ENCODE measurements around the gene NSFL1C. TPM values are rescaled to one million over a fixed set of nuclear protein-coding genes. Genes with fewer than 3 reads are reported as not detected.
A peak's percentile ranks its signal among the peaks of the same experiment; 100 is the strongest.

The NSFL1C gene
- total and polyA plus RNA-seq, 3 experiments from 2014 or later = 78.8 to 107 (median 103) TPM

- POLR2A ChIA-PET = no interaction called here
- no peak for DNase-seq
Observed at GRCh38 chr20:1448081-1448620, 18.5 kb downstream of the NSFL1C start.

GRCh38 chr20:1446536-1446935 is 20.1 kb downstream of the NSFL1C start:
- ChIA-PET CTCF (interaction anchor here (2.6 kb wide), 1 partner anchor 9 kb away, joined by 17 read pairs; no protein-coding TSS in a partner anchor), POLR2A (no interaction called here)
- no peak for DNase-seq
- H3K27ac ChIP-seq (ENCODE audit: low read depth, low read length) = no peak overlapping the region
- Mint-ChIP-seq H3K27ac (no peak overlapping the region), H3K36me3 (peaks cover 22 to 99% (median 28%) of the 10 kb centered on the region in 3 donors), H3K4me1 (peaks cover 0 to 3% (median 0%) of the 10 kb centered on the region in 3 donors), H3K4me3 (no peak overlapping the region), H3K9me3 (no peaks in the 10 kb centered on the region), H3K27me3 (no peaks in the 10 kb centered on the region)
- peaks cover 74% of the 10 kb centered on the region for H3K36me3 ChIP-seq (ENCODE audit: insufficient read depth, low read length)
- no peaks in the 10 kb centered on the region for H3K9me3 ChIP-seq (ENCODE audit: low read length)
- no peaks in the 10 kb centered on the region for H3K27me3 ChIP-seq (ENCODE audit: insufficient read depth, low read length, poor library complexity, severe bottlenecking)
- no peaks in the 10 kb centered on the region for H3K4me1 ChIP-seq (ENCODE audit: insufficient read depth, low read length)
- H3K4me3 ChIP-seq (ENCODE audit: low read length) = no peak overlapping the region

More at GRCh38 chr20:1448081-1448620, 18.5 kb downstream of the NSFL1C start:
- Histone ChIP-seq H3K9me3 (ENCODE audit: low read length) (no peaks in the 10 kb centered on the region), H3K36me3 (ENCODE audit: insufficient read depth, low read length) (peaks cover 82% of the 10 kb centered on the region), H3K27ac (ENCODE audit: low read depth, low read length) (no peak overlapping the region), H3K27me3 (ENCODE audit: insufficient read depth, low read length, poor library complexity, severe bottlenecking) (no peaks in the 10 kb centered on the region), H3K4me1 (ENCODE audit: insufficient read depth, low read length) (no peaks in the 10 kb centered on the region), H3K4me3 (ENCODE audit: low read length) (no peak overlapping the region)
- H3K4me3 Mint-ChIP-seq = no peak overlapping the region
- no peaks in the 10 kb centered on the region for H3K9me3 Mint-ChIP-seq
- CTCF ChIA-PET = interaction anchor here (1.0 to 2.6 kb wide), 2 partner anchors 11 to 19 kb away, joined by 3 to 17 read pairs; partner anchors contain the start of gene NSFL1C
- peaks cover 24 to 99% (median 27%) of the 10 kb centered on the region in 3 donors for H3K36me3 Mint-ChIP-seq
- no peaks in the 10 kb centered on the region for H3K27me3 Mint-ChIP-seq
- H3K4me1 Mint-ChIP-seq = no peaks in the 10 kb centered on the region
- H3K27ac Mint-ChIP-seq = peak overlapping the region in 1 of 8 donors; percentile 58

GRCh38 chr20:1443085-1443484 is 23.6 kb downstream of the NSFL1C start:
- Mint-ChIP-seq H3K36me3 (peaks cover 17 to 77% (median 21%) of the 10 kb centered on the region in 3 donors), H3K4me1 (peaks cover 0 to 10% (median 0%) of the 10 kb centered on the region in 3 donors), H3K27me3 (no peaks in the 10 kb centered on the region), H3K4me3 (no peak overlapping the region), H3K9me3 (no peaks in the 10 kb centered on the region), H3K27ac (no peak overlapping the region)
- Histone ChIP-seq H3K4me1 (ENCODE audit: insufficient read depth, low read length) (peaks cover 9% of the 10 kb centered on the region), H3K27ac (ENCODE audit: low read depth, low read length) (no peak overlapping the region), H3K36me3 (ENCODE audit: insufficient read depth, low read length) (peaks cover 42% of the 10 kb centered on the region), H3K9me3 (ENCODE audit: low read length) (no peaks in the 10 kb centered on the region), H3K27me3 (ENCODE audit: insufficient read depth, low read length, poor library complexity, severe bottlenecking) (no peaks in the 10 kb centered on the region), H3K4me3 (ENCODE audit: low read length) (no peak overlapping the region)
- CTCF ChIA-PET = no interaction called here
- DNase-seq = no peak
- POLR2A ChIA-PET = no interaction called here

GRCh38 chr20:1442304-1442703 is 24.3 kb downstream of the NSFL1C start:
- CTCF ChIA-PET = no interaction called here
- H3K27ac ChIP-seq (ENCODE audit: low read depth, low read length) = no peak overlapping the region
- Mint-ChIP-seq H3K4me1 (peaks cover 1 to 10% (median 2%) of the 10 kb centered on the region in 3 donors), H3K9me3 (no peaks in the 10 kb centered on the region), H3K27ac (no peak overlapping the region), H3K4me3 (no peak overlapping the region), H3K36me3 (peaks cover 16 to 70% (median 17%) of the 10 kb centered on the region in 3 donors), H3K27me3 (no peaks in the 10 kb centered on the region)
- H3K4me1 ChIP-seq (ENCODE audit: insufficient read depth, low read length) = peaks cover 9% of the 10 kb centered on the region
- no peaks in the 10 kb centered on the region for H3K27me3 ChIP-seq (ENCODE audit: insufficient read depth, low read length, poor library complexity, severe bottlenecking)
- POLR2A ChIA-PET = no interaction called here
- no peak for DNase-seq
- no peak overlapping the region for H3K4me3 ChIP-seq (ENCODE audit: low read length)
- H3K36me3 ChIP-seq (ENCODE audit: insufficient read depth, low read length) = peaks cover 40% of the 10 kb centered on the region
- H3K9me3 ChIP-seq (ENCODE audit: low read length) = no peaks in the 10 kb centered on the region

GRCh38 chr20:1441133-1441532 is 25.5 kb downstream of the NSFL1C start:
- Mint-ChIP-seq H3K9me3 (no peaks in the 10 kb centered on the region), H3K4me1 (peaks cover 4 to 13% (median 5%) of the 10 kb centered on the region in 3 donors), H3K36me3 (peaks cover 13 to 58% (median 17%) of the 10 kb centered on the region in 3 donors), H3K4me3 (no peak overlapping the region), H3K27me3 (peaks cover 0 to 3% of the 10 kb centered on the region in 2 donors), H3K27ac (peak overlapping the region in 1 of 8 donors; percentile 54)
- POLR2A ChIA-PET = no interaction called here
- DNase-seq = no peak
- peaks cover 28% of the 10 kb centered on the region for H3K36me3 ChIP-seq (ENCODE audit: insufficient read depth, low read length)
- H3K27me3 ChIP-seq (ENCODE audit: insufficient read depth, low read length, poor library complexity, severe bottlenecking) = no peaks in the 10 kb centered on the region
- CTCF ChIA-PET = interaction anchor here (1.0 kb wide), 2 partner anchors 12 to 128 kb away, joined by 3 to 5 read pairs; no protein-coding TSS in a partner anchor
- no peaks in the 10 kb centered on the region for H3K9me3 ChIP-seq (ENCODE audit: low read length)
- no peak overlapping the region for H3K4me3 ChIP-seq (ENCODE audit: low read length)
- H3K27ac ChIP-seq (ENCODE audit: low read depth, low read length) = no peak overlapping the region
- peaks cover 9% of the 10 kb centered on the region for H3K4me1 ChIP-seq (ENCODE audit: insufficient read depth, low read length)

- Mint-ChIP-seq H3K9me3 (no peaks in the 10 kb centered on the region), H3K4me3 (no peak overlapping the region), H3K4me1 (peaks cover 8 to 17% (median 11%) of the 10 kb centered on the region in 3 donors), H3K27me3 (peaks cover 0 to 3% of the 10 kb centered on the region in 2 donors), H3K27ac (peak overlapping the region in 1 of 8 donors; percentile 1), H3K36me3 (peaks cover 11 to 47% (median 13%) of the 10 kb centered on the region in 3 donors)
- peaks cover 13% of the 10 kb centered on the region for H3K4me1 ChIP-seq (ENCODE audit: insufficient read depth, low read length)
- peaks cover 17% of the 10 kb centered on the region for H3K36me3 ChIP-seq (ENCODE audit: insufficient read depth, low read length)
- ChIA-PET CTCF (interaction anchor here (1.0 kb wide), 2 partner anchors 13 to 127 kb away, joined by 3 to 5 read pairs; no protein-coding TSS in a partner anchor), POLR2A (no interaction called here)
- no peak for DNase-seq
- no peaks in the 10 kb centered on the region for H3K9me3 ChIP-seq (ENCODE audit: low read length)
- no peak overlapping the region for H3K27ac ChIP-seq (ENCODE audit: low read depth, low read length)
- H3K4me3 ChIP-seq (ENCODE audit: low read length) = no peak overlapping the region
- H3K27me3 ChIP-seq (ENCODE audit: insufficient read depth, low read length, poor library complexity, severe bottlenecking) = no peaks in the 10 kb centered on the region
Observed at GRCh38 chr20:1440024-1440423, 26.6 kb downstream of the NSFL1C start.

GRCh38 chr20:1438361-1438760 is 28.3 kb downstream of the NSFL1C start:
- no peak overlapping the region for H3K27ac ChIP-seq (ENCODE audit: low read depth, low read length)
- POLR2A ChIA-PET = no interaction called here
- Mint-ChIP-seq H3K27ac (no peak overlapping the region), H3K36me3 (peaks cover 4 to 30% (median 7%) of the 10 kb centered on the region in 3 donors), H3K4me3 (no peak overlapping the region), H3K9me3 (no peaks in the 10 kb centered on the region), H3K27me3 (peaks cover 0 to 7% of the 10 kb centered on the region in 2 donors), H3K4me1 (peaks cover 24 to 26% (median 24%) of the 10 kb centered on the region in 3 donors)
- no peaks in the 10 kb centered on the region for H3K9me3 ChIP-seq (ENCODE audit: low read length)
- peaks cover 8% of the 10 kb centered on the region for H3K36me3 ChIP-seq (ENCODE audit: insufficient read depth, low read length)
- no peak for DNase-seq
- H3K4me3 ChIP-seq (ENCODE audit: low read length) = no peak overlapping the region
- CTCF ChIA-PET = interaction anchor here (1.1 to 5.3 kb wide), 4 partner anchors 9 to 126 kb away, joined by 3 to 27 read pairs (median 10); no protein-coding TSS in a partner anchor
- H3K4me1 ChIP-seq (ENCODE audit: insufficient read depth, low read length) = peaks cover 21% of the 10 kb centered on the region
- H3K27me3 ChIP-seq (ENCODE audit: insufficient read depth, low read length, poor library complexity, severe bottlenecking) = no peaks in the 10 kb centered on the region

- no peaks in the 10 kb centered on the region for H3K9me3 Mint-ChIP-seq
- H3K36me3 Mint-ChIP-seq = peaks cover 4 to 20% (median 4%) of the 10 kb centered on the region in 3 donors
- CTCF ChIA-PET = interaction anchor here (0.6 to 5.3 kb wide), 20 partner anchors 10 to 183 kb away, joined by 3 to 27 read pairs (median 3); partner anchors contain the start of gene SNPH
- POLR2A ChIA-PET = no interaction called here
- H3K4me3 ChIP-seq (ENCODE audit: low read length) = no peak overlapping the region
- H3K27ac ChIP-seq (ENCODE audit: low read depth, low read length) = no peak overlapping the region
- no peaks in the 10 kb centered on the region for H3K27me3 ChIP-seq (ENCODE audit: insufficient read depth, low read length, poor library complexity, severe bottlenecking)
- peaks cover under 1% of the 10 kb centered on the region for H3K36me3 ChIP-seq (ENCODE audit: insufficient read depth, low read length)
- peaks cover 24 to 26% (median 24%) of the 10 kb centered on the region in 3 donors for H3K4me1 Mint-ChIP-seq
- H3K4me1 ChIP-seq (ENCODE audit: insufficient read depth, low read length) = peaks cover 21% of the 10 kb centered on the region
- no peaks in the 10 kb centered on the region for H3K9me3 ChIP-seq (ENCODE audit: low read length)
- H3K27ac Mint-ChIP-seq = peak overlapping the region in 2 of 8 donors; percentile 37 to 40
- H3K4me3 Mint-ChIP-seq = no peak overlapping the region
- DNase-seq = peak; percentile 64 to 84 (median 69)
- peaks cover 5 to 7% of the 10 kb centered on the region in 2 donors for H3K27me3 Mint-ChIP-seq
Observed at GRCh38 chr20:1437235-1437904, 29.3 kb downstream of the NSFL1C start.

All from CD8-positive, alpha-beta memory T cell (primary cell).